H9 (cell line): ENCODE measurements around the gene USP5. TPM values are rescaled to one million over a fixed set of nuclear protein-coding genes. Genes with fewer than 3 reads are reported as not detected.

Experiments used
- DNase-seq: peaks from one replicate; pipeline ENCODE4 v3.0.0-alpha.2; 2017
- H2AFZ ChIP-seq: one replicate; pipeline ENCODE4 v1.6.1; 2013; ENCODE audit warnings: mild to moderate bottlenecking, low read length, control low read depth, moderate library complexity
- H2AK5ac ChIP-seq: 2 replicates; pipeline ENCODE4 v1.6.1; 2013; ENCODE audit warnings: low read length, control low read depth, mixed read lengths; ENCODE audit not compliant: insufficient read length
- H2BK120ac ChIP-seq: one replicate; pipeline ENCODE4 v1.6.1; 2013; ENCODE audit warnings: low read depth, mild to moderate bottlenecking, low read length, control low read depth, inconsistent platforms; ENCODE audit not compliant: poor library complexity, severe bottlenecking
- H2BK12ac ChIP-seq: 2 replicates; pipeline ENCODE4 v1.6.1; 2013; ENCODE audit warnings: low read length, control low read depth, mixed read lengths, low read depth; ENCODE audit not compliant: insufficient read length
- H2BK15ac ChIP-seq: 2 replicates; pipeline ENCODE4 v1.6.1; 2013; ENCODE audit warnings: low read depth, low read length, control low read depth
- H2BK20ac ChIP-seq: one replicate; pipeline ENCODE4 v1.6.1; 2013; ENCODE audit warnings: low read depth, mild to moderate bottlenecking, low read length, control low read depth, inconsistent platforms; ENCODE audit not compliant: poor library complexity, severe bottlenecking
- H2BK5ac ChIP-seq: 2 replicates; pipeline ENCODE4 v1.6.1; 2013; ENCODE audit warnings: low read length, control low read depth, mixed read lengths; ENCODE audit not compliant: insufficient read length
- H3K14ac ChIP-seq: 2 replicates; pipeline ENCODE4 v1.6.1; 2013; ENCODE audit warnings: low read length, control low read depth; ENCODE audit not compliant: insufficient read depth
- H3K18ac ChIP-seq: 2 replicates; pipeline ENCODE4 v1.6.1; 2013; ENCODE audit warnings: low read depth, mild to moderate bottlenecking, mixed read lengths, low read length, control low read depth; ENCODE audit not compliant: insufficient read length
- H3K23ac ChIP-seq: 2 replicates; pipeline ENCODE4 v1.6.1; 2013; ENCODE audit warnings: low read length, control low read depth, mixed read lengths, low read depth; ENCODE audit not compliant: insufficient read length
- H3K23me2 ChIP-seq: 2 replicates; pipeline ENCODE4 v1.6.1; 2013; ENCODE audit warnings: low read depth, mild to moderate bottlenecking, mixed read lengths, low read length, control low read depth; ENCODE audit not compliant: insufficient read length, poor library complexity, severe bottlenecking
- H3K27ac ChIP-seq: 2 replicates; pipeline ENCODE4 v1.5.1; 2013; ENCODE audit warnings: low read length, control low read depth, mixed read lengths, low read depth; ENCODE audit not compliant: insufficient read length
- H3K27me3 ChIP-seq: 2 replicates; pipeline ENCODE4 v1.6.1; 2013; ENCODE audit warnings: low read length, control low read depth, inconsistent platforms; ENCODE audit not compliant: insufficient read depth
- H3K4ac ChIP-seq: 2 replicates; pipeline ENCODE4 v1.6.1; 2013; ENCODE audit warnings: low read depth, mild to moderate bottlenecking, control low read depth, inconsistent platforms, low read length, moderate library complexity
- H3K4me1 ChIP-seq: 2 replicates; pipeline ENCODE4 v1.6.1; 2013; ENCODE audit warnings: low read length, control low read depth, inconsistent platforms; ENCODE audit not compliant: insufficient read depth
- H3K4me2 ChIP-seq: 2 replicates; pipeline ENCODE4 v1.6.1; 2013; ENCODE audit warnings: low read length, control low read depth, mixed read lengths; ENCODE audit not compliant: insufficient read length, insufficient read depth
- H3K56ac ChIP-seq: 2 replicates; pipeline ENCODE4 v1.6.1; 2013; ENCODE audit warnings: low read depth, mild to moderate bottlenecking, mixed read lengths, low read length, control low read depth; ENCODE audit not compliant: insufficient read length
- H3K79me1 ChIP-seq: 2 replicates; pipeline ENCODE4 v1.6.1; 2013; ENCODE audit warnings: low read depth, mild to moderate bottlenecking, moderate library complexity, low read length, control low read depth, inconsistent platforms; ENCODE audit not compliant: insufficient read depth, poor library complexity, severe bottlenecking
- H3K79me2 ChIP-seq: 2 replicates; pipeline ENCODE4 v1.6.1; 2013; ENCODE audit warnings: low read length, control low read depth, inconsistent platforms; ENCODE audit not compliant: insufficient read depth
- H3K9ac ChIP-seq: 2 replicates; pipeline ENCODE4 v1.6.1; 2013; ENCODE audit warnings: low read length, control low read depth, mixed read lengths; ENCODE audit not compliant: insufficient read length; ENCODE audit errors: extremely low read depth
- H3K9me3 ChIP-seq: one replicate; pipeline ENCODE4 v1.6.1; 2013; ENCODE audit warnings: low read depth, low read length, inconsistent platforms; ENCODE audit not compliant: control insufficient read depth
- H3T11ph ChIP-seq: one replicate; pipeline ENCODE4 v1.6.1; 2013; ENCODE audit warnings: mild to moderate bottlenecking, low read length, control low read depth, inconsistent platforms
- H4K20me1 ChIP-seq: one replicate; pipeline ENCODE4 v1.6.1; 2013; ENCODE audit not compliant: control insufficient read depth, insufficient read length, insufficient read depth
- H4K5ac ChIP-seq: 2 replicates; pipeline ENCODE4 v1.6.1; 2013; ENCODE audit warnings: low read depth, mild to moderate bottlenecking, mixed read lengths, low read length, control low read depth; ENCODE audit not compliant: insufficient read length
- H4K8ac ChIP-seq: replicated peaks from 2 replicates; pipeline ENCODE4 v1.6.1; 2013; ENCODE audit warnings: low read length, control low read depth, mixed read lengths, low read depth; ENCODE audit not compliant: insufficient read length
- H4K91ac ChIP-seq: 2 replicates; pipeline ENCODE4 v1.6.1; 2013; ENCODE audit warnings: low read depth, mild to moderate bottlenecking, moderate library complexity, mixed read lengths, low read length, control low read depth; ENCODE audit not compliant: insufficient read length
- H3K27ac Mint-ChIP-seq, 3 experiments: 2 replicates in 2 of 3; 3 replicates in 1 of 3; pipeline ENCODE4 v1.8.0; 2020 to 2021; ENCODE audit warnings: mixed read lengths in 3 of 3, mild to moderate bottlenecking in 1 of 3, moderate library complexity in 1 of 3
- H3K27me3 Mint-ChIP-seq: 2 replicates; pipeline ENCODE4 v1.8.0; 2021; ENCODE audit warnings: low read depth, mild to moderate bottlenecking, moderate library complexity, mixed read lengths
- H3K36me3 Mint-ChIP-seq, 3 experiments: 2 replicates in 2 of 3; 3 replicates in 1 of 3; pipeline ENCODE4 v1.8.0; 2020 to 2021; ENCODE audit warnings: low read depth in 3 of 3, mixed read lengths in 3 of 3; ENCODE audit not compliant: insufficient read depth in 1 of 3
- H3K4me1 Mint-ChIP-seq, 2 experiments: 2 replicates each; pipeline ENCODE4 v1.8.0; 2020; ENCODE audit warnings: mixed read lengths in 2 of 2
- H3K4me3 Mint-ChIP-seq, 2 experiments: 2 replicates in 1 of 2; 3 replicates in 1 of 2; pipeline ENCODE4 v1.8.0; 2020 to 2021; ENCODE audit warnings: mild to moderate bottlenecking in 2 of 2, mixed read lengths in 2 of 2, moderate library complexity in 1 of 2
- H3K9me3 Mint-ChIP-seq, 2 experiments: 2 replicates in 1 of 2; 3 replicates in 1 of 2; pipeline ENCODE4 v1.8.0; 2020; ENCODE audit warnings: mild to moderate bottlenecking in 2 of 2, mixed read lengths in 2 of 2, moderate library complexity in 1 of 2
- WGBS: extraction: QIAGEN DNeasy Blood & Tissue Kit; methylation state at CpG from one replicate; pipeline ENCODE4 v1.1.7; 2013; ENCODE audit warnings: missing lambda C conversion rate, low lambda C conversion rate, mixed read lengths; ENCODE audit not compliant: insufficient read length; ENCODE audit errors: extremely low coverage; 5-methylcytosine and 5-hydroxymethylcytosine counted together
- total RNA-seq: library from RNA; stranded (reverse); gene quantifications from 2 replicates; pipeline ENCODE4 v1.2.1, GENCODE V29; 2021
- TF ChIP-seq, protein P1 (sequence below): fragments of 200-600 bp; sonication (generic); conservative IDR thresholded peaks from 3 replicates; pipeline ENCODE4 v1.8.0; 2021; ENCODE audit warnings: antibody characterized with exemption, mild to moderate bottlenecking

Gene USP5
- total RNA-seq, 1 experiment from 2014 or later = 143 TPM

DNA sequence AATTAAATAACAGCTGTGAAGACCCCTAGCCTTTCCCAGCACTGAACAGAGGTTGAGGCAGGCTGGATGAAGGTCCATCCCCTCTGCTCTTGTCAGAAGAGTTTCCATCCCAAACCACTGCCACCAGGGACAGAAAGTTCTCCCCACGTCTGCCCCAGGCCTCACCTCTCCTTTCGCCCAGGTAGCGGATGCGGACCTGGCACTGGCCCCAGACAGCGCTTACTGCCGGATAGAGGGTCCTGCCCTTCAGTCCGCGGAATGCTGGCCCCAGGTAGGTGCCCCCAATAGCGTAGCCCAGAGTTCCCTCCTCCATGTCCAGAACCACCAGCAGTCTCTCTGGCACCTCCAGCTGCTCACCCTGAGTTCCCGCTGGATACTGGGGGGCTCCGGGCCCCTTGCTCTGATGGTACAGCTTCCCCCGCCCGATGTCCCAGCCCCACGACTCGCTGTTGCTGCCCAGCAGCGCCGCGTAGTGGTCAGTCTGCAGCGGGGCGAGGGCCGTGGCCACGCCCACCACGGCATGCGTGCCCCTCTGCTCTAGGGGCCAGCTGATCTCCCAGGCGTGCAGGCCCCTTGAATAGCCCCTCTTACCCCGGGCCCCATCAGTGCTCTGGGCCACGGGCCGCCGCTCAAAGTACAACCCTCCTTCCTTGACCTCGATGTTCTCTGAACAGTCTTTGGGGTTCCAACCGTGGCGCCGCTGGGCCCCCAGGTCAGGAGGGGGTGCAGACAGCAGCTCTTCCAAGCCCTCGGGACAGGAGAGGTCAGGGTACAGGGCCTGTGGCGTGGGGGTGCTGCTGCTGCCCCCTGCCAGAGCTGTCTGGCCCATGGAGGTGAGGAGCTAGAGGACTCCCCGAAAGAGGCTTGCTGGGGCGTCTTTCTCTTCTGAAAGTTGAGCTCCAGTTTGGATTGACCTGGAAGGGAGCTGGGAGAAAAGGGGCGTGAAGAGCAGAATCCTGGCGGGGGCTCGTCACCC, 20.4 kb downstream of the USP5 start:
- Mint-ChIP-seq H3K4me1 (peaks cover 38 to 51% of the 10 kb centered on the region in 2 experiments), H3K27me3 (no peaks in the 10 kb centered on the region; the same call in 1 of the 2 replicates), H3K27ac (peak overlapping the region; percentile 79 to 95 (median 87); a peak in 5 of 7 replicates), H3K9me3 (no peaks in the 10 kb centered on the region; a peak in 1 of 5 replicates), H3K4me3 (peak overlapping the region; percentile 92 to 96), H3K36me3 (peaks cover 26 to 59% (median 43%) of the 10 kb centered on the region in 3 experiments)
- Histone ChIP-seq H4K91ac (no peak overlapping the region), H2AK5ac (no peak overlapping the region), H4K5ac (no peak overlapping the region), H3K56ac (no peak overlapping the region), H2AFZ (no peak overlapping the region), H3K27ac (no peak overlapping the region), H3K4me2 (peak overlapping the region; percentile 69), H4K8ac (no peak overlapping the region), H3K9ac (peak overlapping the region; percentile 11), H3K79me1 (no peaks in the 10 kb centered on the region), H3K4me1 (no peaks in the 10 kb centered on the region; the same call in 1 of the 2 replicates), H3K4ac (no peak overlapping the region), H2BK12ac (no peak overlapping the region), H3T11ph (no peak overlapping the region), H3K23ac (no peak overlapping the region), H2BK120ac (no peak overlapping the region), H2BK15ac (no peak overlapping the region), H3K27me3 (no peaks in the 10 kb centered on the region), H3K23me2 (peaks cover 11% of the 10 kb centered on the region), H3K79me2 (peaks cover 5% of the 10 kb centered on the region; the same call in 1 of the 2 replicates), H3K14ac (no peak overlapping the region), H3K9me3 (no peaks in the 10 kb centered on the region), H2BK20ac (no peak overlapping the region), H3K18ac (no peak overlapping the region), H4K20me1 (no peaks in the 10 kb centered on the region), H2BK5ac (no peak overlapping the region)
- TF ChIP-seq, protein P1, sequence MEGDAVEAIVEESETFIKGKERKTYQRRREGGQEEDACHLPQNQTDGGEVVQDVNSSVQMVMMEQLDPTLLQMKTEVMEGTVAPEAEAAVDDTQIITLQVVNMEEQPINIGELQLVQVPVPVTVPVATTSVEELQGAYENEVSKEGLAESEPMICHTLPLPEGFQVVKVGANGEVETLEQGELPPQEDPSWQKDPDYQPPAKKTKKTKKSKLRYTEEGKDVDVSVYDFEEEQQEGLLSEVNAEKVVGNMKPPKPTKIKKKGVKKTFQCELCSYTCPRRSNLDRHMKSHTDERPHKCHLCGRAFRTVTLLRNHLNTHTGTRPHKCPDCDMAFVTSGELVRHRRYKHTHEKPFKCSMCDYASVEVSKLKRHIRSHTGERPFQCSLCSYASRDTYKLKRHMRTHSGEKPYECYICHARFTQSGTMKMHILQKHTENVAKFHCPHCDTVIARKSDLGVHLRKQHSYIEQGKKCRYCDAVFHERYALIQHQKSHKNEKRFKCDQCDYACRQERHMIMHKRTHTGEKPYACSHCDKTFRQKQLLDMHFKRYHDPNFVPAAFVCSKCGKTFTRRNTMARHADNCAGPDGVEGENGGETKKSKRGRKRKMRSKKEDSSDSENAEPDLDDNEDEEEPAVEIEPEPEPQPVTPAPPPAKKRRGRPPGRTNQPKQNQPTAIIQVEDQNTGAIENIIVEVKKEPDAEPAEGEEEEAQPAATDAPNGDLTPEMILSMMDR = peak; percentile 98
- no CpG with 5 or more reads among the region's 40 CpGs for WGBS
- DNase-seq = peak; percentile 95
